WTC11 (cell line): Measurements from ENCODE around the gene ARMH2. TPM values are rescaled to one million over a fixed set of nuclear protein-coding genes. Genes with fewer than 3 reads are reported as not detected.
"Not testable (repeated sequence)": the region's sequence is repeated elsewhere in the genome, so short reads cannot be mapped to it uniquely, and the experiment has no call there.

ENCODE experiments used
- ATAC-seq: fragments of 200-7000 bp; cut with Tn5 transposase; 2 replicates; pipeline ENCODE4 v1.10.0; 2021; ENCODE audit warnings: mild to moderate bottlenecking, moderate library complexity
- CTCF ChIA-PET: fragments of 300-600 bp; sonication (Branson Sonifier 250); formaldehyde crosslinking; loops from one replicate; lab custom pipeline; 2021; ENCODE audit warnings: antibody characterized with exemption; lab: Charles Lee
- POLR2A ChIA-PET: fragments of 350-600 bp; sonication (Branson Sonifier 250); formaldehyde crosslinking; loops from one replicate; lab custom pipeline; 2021; ENCODE audit warnings: antibody characterized with exemption; lab: Charles Lee
- DNase-seq: peaks from one replicate; pipeline ENCODE4 v3.0.0; 2021; ENCODE audit warnings: low spot score
- H3K27ac Mint-ChIP-seq: 2 replicates; pipeline ENCODE4 v1.8.0; 2021; ENCODE audit warnings: mixed read lengths
- H3K27me3 Mint-ChIP-seq: 2 replicates; pipeline ENCODE4 v1.8.0; 2021; ENCODE audit warnings: low read depth, mild to moderate bottlenecking, moderate library complexity, mixed read lengths
- H3K36me3 Mint-ChIP-seq: 2 replicates; pipeline ENCODE4 v1.8.0; 2021; ENCODE audit warnings: mixed read lengths
- H3K4me1 Mint-ChIP-seq: 2 replicates; pipeline ENCODE4 v1.8.0; 2022; ENCODE audit warnings: mixed read lengths
- H3K4me3 Mint-ChIP-seq: 2 replicates; pipeline ENCODE4 v1.8.0; 2021; ENCODE audit warnings: mild to moderate bottlenecking, moderate library complexity, mixed read lengths
- H3K9me3 Mint-ChIP-seq: 2 replicates; pipeline ENCODE4 v1.8.0; 2021; ENCODE audit warnings: mixed read lengths
- ARID4B ChIP-seq: sonication (generic); formaldehyde crosslinking; IDR thresholded peaks from 2 replicates; pipeline ENCODE4 v1.8.0; 2023; ENCODE audit warnings: missing genetic modification reagents, mild to moderate bottlenecking, borderline replicate concordance
- JUN ChIP-seq: sonication (generic); formaldehyde crosslinking; IDR thresholded peaks from 2 replicates; pipeline ENCODE4 v1.8.0; 2023; ENCODE audit warnings: mild to moderate bottlenecking, missing genetic modification reagents
- MYBL2 ChIP-seq: sonication (generic); formaldehyde crosslinking; IDR thresholded peaks from 2 replicates; pipeline ENCODE4 v1.8.1; 2023; ENCODE audit warnings: mild to moderate bottlenecking, moderate library complexity, missing genetic modification reagents
- RORB ChIP-seq: fragments of 250-450 bp; sonication (Bioruptor Pico); IDR thresholded peaks from 2 replicates; pipeline ENCODE4 v1.9.0; 2021; ENCODE audit warnings: mild to moderate bottlenecking
- SOX15 ChIP-seq: fragments of 250-450 bp; sonication (Bioruptor Pico); IDR thresholded peaks from 2 replicates; pipeline ENCODE4 v1.9.0; 2021; ENCODE audit warnings: mild to moderate bottlenecking
- ZNF121 ChIP-seq: sonication (generic); formaldehyde crosslinking; IDR thresholded peaks from 2 replicates; pipeline ENCODE4 v1.8.0; 2023; ENCODE audit warnings: missing genetic modification reagents
- ZNF512 ChIP-seq: sonication (generic); formaldehyde crosslinking; IDR thresholded peaks from 2 replicates; pipeline ENCODE4 v1.8.1; 2022; ENCODE audit warnings: missing genetic modification reagents, borderline replicate concordance
- total RNA-seq: library from RNA; stranded (reverse); gene quantifications from 3 replicates; pipeline ENCODE4 v1.2.3, GENCODE V29; 2021
- TF ChIP-seq, protein P1 (sequence below): sonication (generic); formaldehyde crosslinking; IDR thresholded peaks from 2 replicates; pipeline ENCODE4 v1.8.1; 2022; ENCODE audit warnings: low read depth, mild to moderate bottlenecking, moderate library complexity, missing genetic modification reagents, borderline replicate concordance
- TF ChIP-seq, protein P2 (sequence below): fragments of 250-450 bp; sonication (Bioruptor Pico); IDR thresholded peaks from 2 replicates; pipeline ENCODE4 v1.9.0; 2021; ENCODE audit warnings: mild to moderate bottlenecking
- TF ChIP-seq, protein P3 (sequence below): sonication (generic); formaldehyde crosslinking; IDR thresholded peaks from 2 replicates; pipeline ENCODE4 v1.8.0; 2023; ENCODE audit warnings: missing genetic modification reagents

Gene ARMH2
- total RNA-seq, 1 experiment from 2014 or later, result not detected

DNA sequence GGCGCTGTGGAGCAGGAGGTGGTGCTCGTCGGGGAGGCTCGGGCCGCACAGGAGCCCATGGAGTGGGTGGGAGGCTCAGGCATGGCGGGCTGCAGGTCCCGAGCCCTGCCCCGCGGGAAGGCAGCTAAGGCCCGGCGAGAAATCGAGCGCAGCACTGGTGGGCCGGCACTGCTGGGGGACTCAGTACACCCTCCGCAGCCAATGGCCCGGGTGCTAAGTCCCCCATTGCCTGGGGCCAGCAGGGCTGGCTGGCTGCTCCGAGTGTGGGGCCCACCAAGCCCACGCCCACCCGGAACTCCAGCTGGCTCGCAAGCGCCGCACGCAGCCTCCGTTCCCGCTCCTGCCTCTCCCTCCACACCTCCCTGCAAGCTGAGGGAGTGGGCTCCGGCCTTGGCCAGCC, 32.7 kb downstream of the ARMH2 start:
- H3K36me3 Mint-ChIP-seq, DNase-seq, H3K4me1 Mint-ChIP-seq, POLR2A ChIA-PET, H3K27me3 Mint-ChIP-seq, ATAC-seq, H3K4me3 Mint-ChIP-seq, H3K9me3 Mint-ChIP-seq, H3K27ac Mint-ChIP-seq: not testable (repeated sequence)
- CTCF ChIA-PET, result interaction anchor here (0.6 kb wide), 1 partner anchor 10 kb away, joined by 4 read pairs; no protein-coding TSS in a partner anchor

GRCh38 chr6:24764833-24765828, 33.6 kb downstream of the ARMH2 start:
- POLR2A ChIA-PET, H3K4me1 Mint-ChIP-seq, H3K9me3 Mint-ChIP-seq, DNase-seq, H3K27me3 Mint-ChIP-seq, H3K27ac Mint-ChIP-seq, CTCF ChIA-PET, H3K36me3 Mint-ChIP-seq, H3K4me3 Mint-ChIP-seq, ATAC-seq: not testable (repeated sequence)

GRCh38 chr6:24763578-24763977, 35.1 kb downstream of the ARMH2 start:
- POLR2A ChIA-PET, result no interaction called here
- peaks cover 4% of the 10 kb centered on the region for H3K9me3 Mint-ChIP-seq
- no peaks in the 10 kb centered on the region for H3K36me3 Mint-ChIP-seq
- H3K4me1 Mint-ChIP-seq, result peaks cover 3% of the 10 kb centered on the region; the same call in 1 of the 2 replicates
- no peaks in the 10 kb centered on the region; the same call in 1 of the 2 replicates for H3K27me3 Mint-ChIP-seq
- TF ChIP-seq SOX15 (no peak), RORB (CRISPR knock-in tag) (no peak), JUN (CRISPR knock-in tag) (no peak), ZNF512 (no peak), ARID4B (CRISPR knock-in tag) (no peak), ZNF121 (CRISPR knock-in tag) (no peak), MYBL2 (CRISPR knock-in tag) (no peak)
- TF ChIP-seq, protein P1, sequence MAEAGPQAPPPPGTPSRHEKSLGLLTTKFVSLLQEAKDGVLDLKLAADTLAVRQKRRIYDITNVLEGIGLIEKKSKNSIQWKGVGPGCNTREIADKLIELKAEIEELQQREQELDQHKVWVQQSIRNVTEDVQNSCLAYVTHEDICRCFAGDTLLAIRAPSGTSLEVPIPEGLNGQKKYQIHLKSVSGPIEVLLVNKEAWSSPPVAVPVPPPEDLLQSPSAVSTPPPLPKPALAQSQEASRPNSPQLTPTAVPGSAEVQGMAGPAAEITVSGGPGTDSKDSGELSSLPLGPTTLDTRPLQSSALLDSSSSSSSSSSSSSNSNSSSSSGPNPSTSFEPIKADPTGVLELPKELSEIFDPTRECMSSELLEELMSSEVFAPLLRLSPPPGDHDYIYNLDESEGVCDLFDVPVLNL (CRISPR knock-in tag), result no peak
- TF ChIP-seq, protein P2, sequence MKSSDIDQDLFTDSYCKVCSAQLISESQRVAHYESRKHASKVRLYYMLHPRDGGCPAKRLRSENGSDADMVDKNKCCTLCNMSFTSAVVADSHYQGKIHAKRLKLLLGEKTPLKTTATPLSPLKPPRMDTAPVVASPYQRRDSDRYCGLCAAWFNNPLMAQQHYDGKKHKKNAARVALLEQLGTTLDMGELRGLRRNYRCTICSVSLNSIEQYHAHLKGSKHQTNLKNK (CRISPR knock-in tag), result no peak
- TF ChIP-seq, protein P3, sequence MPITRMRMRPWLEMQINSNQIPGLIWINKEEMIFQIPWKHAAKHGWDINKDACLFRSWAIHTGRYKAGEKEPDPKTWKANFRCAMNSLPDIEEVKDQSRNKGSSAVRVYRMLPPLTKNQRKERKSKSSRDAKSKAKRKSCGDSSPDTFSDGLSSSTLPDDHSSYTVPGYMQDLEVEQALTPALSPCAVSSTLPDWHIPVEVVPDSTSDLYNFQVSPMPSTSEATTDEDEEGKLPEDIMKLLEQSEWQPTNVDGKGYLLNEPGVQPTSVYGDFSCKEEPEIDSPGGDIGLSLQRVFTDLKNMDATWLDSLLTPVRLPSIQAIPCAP (CRISPR knock-in tag), result no peak
- peak overlapping the region; percentile 36; the same call in 1 of the 2 replicates for H3K27ac Mint-ChIP-seq
- H3K4me3 Mint-ChIP-seq, result no peak overlapping the region
- no peak for ATAC-seq
- DNase-seq, result no peak
- CTCF ChIA-PET, result interaction anchor here (0.7 kb wide), 1 partner anchor 272 kb away, joined by 4 read pairs; no protein-coding TSS in a partner anchor
